Measurements from ENCODE around the gene GOLGB1. TPM values are rescaled to one million over a fixed set of nuclear protein-coding genes. Genes with fewer than 3 reads are reported as not detected.

GOLGB1 gene
- total and polyA plus RNA-seq, 4 experiments from 2014 or later: 1.3 to 49.3 (median 32.3) TPM

- H3K27ac Mint-ChIP-seq: peak overlapping the region in 3 of 7 donors; percentile 10 to 61 (median 19)
These were observed 119.2 kb downstream of the GOLGB1 start for GRCh38 chr3:121630355-121630754.

DNA sequence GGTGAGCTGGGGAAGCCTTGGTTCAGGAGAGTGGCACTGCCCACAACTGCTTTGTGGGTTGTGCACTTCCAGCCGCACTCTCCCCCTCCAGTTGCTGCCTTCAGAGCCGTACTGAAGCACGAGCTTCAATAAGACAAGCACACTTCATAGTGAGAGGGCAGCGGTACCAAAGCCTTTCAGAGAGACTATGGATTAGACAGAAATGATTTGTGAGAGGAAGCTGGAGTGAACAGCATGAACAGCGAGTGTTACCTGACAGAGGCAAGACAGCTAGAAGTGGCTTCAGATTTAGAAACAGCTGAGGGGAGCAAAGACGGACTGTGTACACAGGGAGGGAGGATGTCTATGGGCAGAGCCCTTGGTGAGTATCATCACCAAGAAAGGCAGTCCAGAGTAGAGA, 119.9 kb downstream of the GOLGB1 start:
- H3K27ac ChIP-seq (ENCODE audit: low read depth, low read length): no peak overlapping the region
- intact Hi-C loops (cut with micrococcal nuclease): no loop called here
- Mint-ChIP-seq H3K9me3 (no peaks in the 10 kb centered on the region), H3K4me3 (no peak overlapping the region), H3K36me3 (peaks cover 56 to 59% of the 10 kb centered on the region in 2 donors), H3K27me3 (no peaks in the 10 kb centered on the region), H3K4me1 (peaks cover 0 to 3% (median 0%) of the 10 kb centered on the region in 4 donors), H3K27ac (peak overlapping the region in 1 of 7 donors; percentile 73)
- no peaks in the 10 kb centered on the region for H3K9me3 ChIP-seq (ENCODE audit: control insufficient read depth in 1 of 2, low read length in 2 of 2)
- no peaks in the 10 kb centered on the region for H3K4me1 ChIP-seq (ENCODE audit: insufficient read depth, low read length)
- H3K4me3 ChIP-seq (ENCODE audit: low read length in 2 of 2): no peak overlapping the region
- ChIA-PET CTCF (ENCODE audit: partially characterized antibody) (no interaction called here), POLR2A (ENCODE audit: partially characterized antibody) (interaction anchor here (1.1 kb wide), 1 partner anchor 31 kb away, joined by 4 read pairs; the partner anchor contains the start of gene HCLS1)
- DNase-seq: no peak
- peaks cover 34% of the 10 kb centered on the region for H3K36me3 ChIP-seq (ENCODE audit: insufficient read depth, low read length)
- H3K27me3 ChIP-seq (ENCODE audit: insufficient read depth, low read length): no peaks in the 10 kb centered on the region

More at GRCh38 chr3:121630355-121630754, 119.2 kb downstream of the GOLGB1 start:
- H3K36me3 Mint-ChIP-seq: peaks cover 63 to 66% of the 10 kb centered on the region in 2 donors
- Histone ChIP-seq H3K36me3 (ENCODE audit: insufficient read depth, low read length) (peaks cover 41% of the 10 kb centered on the region), H3K9me3 (ENCODE audit: control insufficient read depth in 1 of 2, low read length in 2 of 2) (no peaks in the 10 kb centered on the region), H3K4me1 (ENCODE audit: insufficient read depth, low read length) (no peaks in the 10 kb centered on the region), H3K4me3 (ENCODE audit: low read length in 2 of 2) (no peak overlapping the region), H3K27me3 (ENCODE audit: insufficient read depth, low read length) (no peaks in the 10 kb centered on the region), H3K27ac (ENCODE audit: low read depth, low read length) (no peak overlapping the region)
- H3K4me1 Mint-ChIP-seq: peaks cover 0 to 4% (median 0%) of the 10 kb centered on the region in 4 donors
- no peak for DNase-seq
- intact Hi-C loops (cut with micrococcal nuclease): no loop called here
- no peaks in the 10 kb centered on the region for H3K27me3 Mint-ChIP-seq
- no peaks in the 10 kb centered on the region for H3K9me3 Mint-ChIP-seq
- POLR2A ChIA-PET (ENCODE audit: partially characterized antibody): no interaction called here
- CTCF ChIA-PET (ENCODE audit: partially characterized antibody): no interaction called here
- H3K4me3 Mint-ChIP-seq: no peak overlapping the region

- Histone ChIP-seq H3K4me3 (ENCODE audit: low read length in 2 of 2) (no peak overlapping the region), H3K27ac (ENCODE audit: low read depth, low read length) (no peak overlapping the region), H3K36me3 (ENCODE audit: insufficient read depth, low read length) (peaks cover 18% of the 10 kb centered on the region), H3K9me3 (ENCODE audit: control insufficient read depth in 1 of 2, low read length in 2 of 2) (no peaks in the 10 kb centered on the region), H3K27me3 (ENCODE audit: insufficient read depth, low read length) (no peaks in the 10 kb centered on the region), H3K4me1 (ENCODE audit: insufficient read depth, low read length) (no peaks in the 10 kb centered on the region)
- peaks cover 39 to 43% of the 10 kb centered on the region in 2 donors for H3K36me3 Mint-ChIP-seq
- DNase-seq: no peak
- ChIA-PET CTCF (ENCODE audit: partially characterized antibody) (no interaction called here), POLR2A (ENCODE audit: partially characterized antibody) (no interaction called here)
- H3K9me3 Mint-ChIP-seq: no peaks in the 10 kb centered on the region
- H3K4me1 Mint-ChIP-seq: peaks cover 0 to 3% (median 0%) of the 10 kb centered on the region in 4 donors
- H3K4me3 Mint-ChIP-seq: no peak overlapping the region
- intact Hi-C loops (cut with micrococcal nuclease): no loop called here
- peaks cover 0 to 1% of the 10 kb centered on the region in 2 donors for H3K27me3 Mint-ChIP-seq
- H3K27ac Mint-ChIP-seq: no peak overlapping the region
These were observed 121.9 kb downstream of the GOLGB1 start for GRCh38 chr3:121627622-121628021.

DNA sequence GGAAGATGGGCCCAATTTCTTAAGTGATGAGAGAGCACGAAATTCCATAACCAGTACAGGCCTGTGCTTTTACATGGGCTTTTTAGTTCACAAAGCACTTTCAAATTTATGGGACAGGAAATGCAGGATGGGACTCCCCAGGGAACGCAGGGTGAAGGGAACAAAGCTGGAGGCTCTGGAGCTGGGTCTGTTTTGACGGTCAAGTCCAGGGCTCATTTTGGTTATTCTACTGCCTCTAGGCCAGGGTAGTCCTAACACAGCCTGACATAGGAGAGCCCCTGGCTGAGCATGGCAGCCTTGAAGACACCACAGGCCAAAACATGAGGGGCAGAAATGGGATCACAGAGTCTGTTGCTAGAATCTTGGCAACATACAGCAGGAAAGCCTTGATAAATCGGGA, 122.3 kb downstream of the GOLGB1 start:
- no peak overlapping the region for H3K27ac ChIP-seq (ENCODE audit: low read depth, low read length)
- DNase-seq: no peak
- no peak overlapping the region for H3K4me3 Mint-ChIP-seq
- no peaks in the 10 kb centered on the region for H3K4me1 ChIP-seq (ENCODE audit: insufficient read depth, low read length)
- intact Hi-C loops (cut with micrococcal nuclease): no loop called here
- H3K9me3 ChIP-seq (ENCODE audit: control insufficient read depth in 1 of 2, low read length in 2 of 2): no peaks in the 10 kb centered on the region
- POLR2A ChIA-PET (ENCODE audit: partially characterized antibody): no interaction called here
- H3K27me3 Mint-ChIP-seq: peaks cover 0 to 1% of the 10 kb centered on the region in 2 donors
- H3K27me3 ChIP-seq (ENCODE audit: insufficient read depth, low read length): no peaks in the 10 kb centered on the region
- peaks cover 14% of the 10 kb centered on the region for H3K36me3 ChIP-seq (ENCODE audit: insufficient read depth, low read length)
- no peak overlapping the region for H3K4me3 ChIP-seq (ENCODE audit: low read length in 2 of 2)
- H3K27ac Mint-ChIP-seq: peak overlapping the region in 1 of 7 donors; percentile 2
- H3K4me1 Mint-ChIP-seq: peaks cover 0 to 3% (median 0%) of the 10 kb centered on the region in 4 donors
- peaks cover 35 to 38% of the 10 kb centered on the region in 2 donors for H3K36me3 Mint-ChIP-seq
- CTCF ChIA-PET (ENCODE audit: partially characterized antibody): no interaction called here
- H3K9me3 Mint-ChIP-seq: no peaks in the 10 kb centered on the region

- Mint-ChIP-seq H3K27me3 (peaks cover 0 to 1% of the 10 kb centered on the region in 2 donors), H3K9me3 (no peaks in the 10 kb centered on the region), H3K4me3 (no peak overlapping the region), H3K27ac (peak overlapping the region in 2 of 7 donors; percentile 26 to 57), H3K4me1 (peaks cover 0 to 3% (median 0%) of the 10 kb centered on the region in 4 donors), H3K36me3 (peaks cover 28 to 31% of the 10 kb centered on the region in 2 donors)
- Histone ChIP-seq H3K27ac (ENCODE audit: low read depth, low read length) (no peak overlapping the region), H3K9me3 (ENCODE audit: control insufficient read depth in 1 of 2, low read length in 2 of 2) (no peaks in the 10 kb centered on the region), H3K27me3 (ENCODE audit: insufficient read depth, low read length) (no peaks in the 10 kb centered on the region), H3K4me3 (ENCODE audit: low read length in 2 of 2) (no peak overlapping the region), H3K36me3 (ENCODE audit: insufficient read depth, low read length) (peaks cover 10% of the 10 kb centered on the region), H3K4me1 (ENCODE audit: insufficient read depth, low read length) (no peaks in the 10 kb centered on the region)
- CTCF ChIA-PET (ENCODE audit: partially characterized antibody): no interaction called here
- DNase-seq: no peak
- POLR2A ChIA-PET (ENCODE audit: partially characterized antibody): no interaction called here
- intact Hi-C loops (cut with micrococcal nuclease): no loop called here
These were observed 123.0 kb downstream of the GOLGB1 start for GRCh38 chr3:121626495-121626894.

DNA sequence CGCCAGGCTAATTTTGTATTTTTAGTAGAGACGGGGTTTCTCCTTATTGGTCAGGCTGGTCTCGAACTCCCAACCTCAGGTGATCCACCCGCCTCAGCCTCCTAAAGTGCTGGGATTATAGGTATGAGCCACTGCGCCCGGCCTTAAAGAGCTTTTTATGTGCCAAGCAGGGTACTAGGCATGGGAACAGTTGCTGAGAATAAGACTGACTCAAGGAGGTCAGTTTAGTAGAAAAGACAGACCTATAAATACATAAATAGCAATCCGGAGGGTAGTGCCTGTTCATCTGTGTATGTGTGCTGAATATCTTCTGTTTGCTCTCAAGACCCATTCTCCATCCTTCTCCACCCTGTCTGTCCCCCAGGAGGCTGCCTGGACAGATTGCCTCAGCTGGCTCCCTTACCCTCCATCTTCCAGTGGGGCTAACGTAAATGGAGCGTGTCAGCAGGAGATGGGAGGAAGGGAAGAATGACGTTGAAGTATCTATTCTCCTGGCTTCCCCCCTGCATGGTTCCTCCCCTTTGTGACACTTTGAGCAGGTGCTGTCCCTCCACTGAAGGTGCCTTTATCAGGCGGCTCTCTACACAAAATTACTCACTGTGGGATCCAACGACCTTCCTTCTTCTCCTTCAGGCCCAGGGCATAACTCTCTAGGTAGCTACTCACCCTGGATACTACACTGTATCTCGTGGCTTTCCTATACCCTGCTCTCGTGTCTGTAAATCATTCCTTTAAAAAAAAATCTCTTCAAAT, 125.2 kb downstream of the GOLGB1 start:
- Mint-ChIP-seq H3K4me1 (no peaks in the 10 kb centered on the region), H3K27ac (peak overlapping the region in 1 of 7 donors; percentile 35), H3K9me3 (no peaks in the 10 kb centered on the region), H3K36me3 (peaks cover 10 to 11% of the 10 kb centered on the region in 2 donors), H3K27me3 (peaks cover 0 to 4% of the 10 kb centered on the region in 2 donors), H3K4me3 (no peak overlapping the region)
- Histone ChIP-seq H3K27me3 (ENCODE audit: insufficient read depth, low read length) (no peaks in the 10 kb centered on the region), H3K4me3 (ENCODE audit: low read length in 2 of 2) (no peak overlapping the region), H3K27ac (ENCODE audit: low read depth, low read length) (no peak overlapping the region), H3K36me3 (ENCODE audit: insufficient read depth, low read length) (no peaks in the 10 kb centered on the region), H3K9me3 (ENCODE audit: control insufficient read depth in 1 of 2, low read length in 2 of 2) (no peaks in the 10 kb centered on the region), H3K4me1 (ENCODE audit: insufficient read depth, low read length) (no peaks in the 10 kb centered on the region)
- ChIA-PET POLR2A (ENCODE audit: partially characterized antibody) (no interaction called here), CTCF (ENCODE audit: partially characterized antibody) (interaction anchor here (0.7 kb wide), 1 partner anchor 78 kb away, joined by 3 read pairs; no protein-coding TSS in a partner anchor)
- no peak for DNase-seq
- intact Hi-C loops (cut with micrococcal nuclease): no loop called here

DNA sequence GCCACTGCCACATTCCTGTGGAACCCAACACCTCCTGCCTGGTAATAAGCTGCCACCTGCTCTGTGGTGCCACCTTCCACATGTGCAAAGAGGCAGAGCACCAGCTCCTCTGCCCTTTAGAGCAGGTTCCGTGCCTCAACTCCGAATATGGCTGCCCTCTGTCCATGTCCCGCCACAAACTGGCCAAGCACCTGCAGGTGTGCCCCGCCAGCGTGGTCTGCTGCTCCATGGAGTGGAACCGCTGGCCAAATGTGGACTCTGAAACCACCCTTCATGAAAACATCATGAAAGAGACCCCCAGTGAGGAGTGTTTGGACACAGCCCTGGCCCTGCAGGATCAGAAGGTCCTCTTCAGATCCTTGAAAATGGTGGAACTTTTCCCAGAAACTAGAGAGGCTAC, 128.1 kb downstream of the GOLGB1 start:
- POLR2A ChIA-PET (ENCODE audit: partially characterized antibody): no interaction called here
- no peak for DNase-seq
- intact Hi-C loops (cut with micrococcal nuclease): no loop called here
- Histone ChIP-seq H3K9me3 (ENCODE audit: control insufficient read depth in 1 of 2, low read length in 2 of 2) (no peaks in the 10 kb centered on the region), H3K27me3 (ENCODE audit: insufficient read depth, low read length) (no peaks in the 10 kb centered on the region), H3K4me1 (ENCODE audit: insufficient read depth, low read length) (no peaks in the 10 kb centered on the region), H3K4me3 (ENCODE audit: low read length in 2 of 2) (no peak overlapping the region), H3K27ac (ENCODE audit: low read depth, low read length) (no peak overlapping the region), H3K36me3 (ENCODE audit: insufficient read depth, low read length) (no peaks in the 10 kb centered on the region)
- no peaks in the 10 kb centered on the region for H3K36me3 Mint-ChIP-seq
- no peaks in the 10 kb centered on the region for H3K4me1 Mint-ChIP-seq
- peaks cover 0 to 4% of the 10 kb centered on the region in 2 donors for H3K27me3 Mint-ChIP-seq
- H3K27ac Mint-ChIP-seq: no peak overlapping the region
- CTCF ChIA-PET (ENCODE audit: partially characterized antibody): no interaction called here
- H3K4me3 Mint-ChIP-seq: no peak overlapping the region
- no peaks in the 10 kb centered on the region for H3K9me3 Mint-ChIP-seq
